Adipose tissue (tissue), 3 donors: ENCODE data around the gene LAMC3. TPM values are rescaled to one million over a fixed set of nuclear protein-coding genes. Genes with fewer than 3 reads are reported as not detected.

ENCODE experiments used
- H3K27ac ChIP-seq: one replicate; pipeline ENCODE4 v1.5.1; 2013; ENCODE audit warnings: low read depth, low read length
- WGBS, 3 donors: extraction: QIAGEN DNeasy Blood & Tissue Kit; methylation state at CpG; one replicate each; pipeline ENCODE4 v1.1.7; 2013; 5-methylcytosine and 5-hydroxymethylcytosine counted together
- polyA plus RNA-seq, 3 donors: library from polyadenylated mRNA; stranded (reverse); fragments of 200-250 nt; gene quantifications; one replicate each; pipeline ENCODE4 v1.2.3, GENCODE V29; 2013
- donor health status: healthy with polysubstance abuse.
- donor health status: Bipolar disorder and iron deficiency.
- donor health status: healthy.

LAMC3 gene
- polyA plus RNA-seq, 3 donors, result 0.45 to 1.8 (median 0.46) TPM

DNA sequence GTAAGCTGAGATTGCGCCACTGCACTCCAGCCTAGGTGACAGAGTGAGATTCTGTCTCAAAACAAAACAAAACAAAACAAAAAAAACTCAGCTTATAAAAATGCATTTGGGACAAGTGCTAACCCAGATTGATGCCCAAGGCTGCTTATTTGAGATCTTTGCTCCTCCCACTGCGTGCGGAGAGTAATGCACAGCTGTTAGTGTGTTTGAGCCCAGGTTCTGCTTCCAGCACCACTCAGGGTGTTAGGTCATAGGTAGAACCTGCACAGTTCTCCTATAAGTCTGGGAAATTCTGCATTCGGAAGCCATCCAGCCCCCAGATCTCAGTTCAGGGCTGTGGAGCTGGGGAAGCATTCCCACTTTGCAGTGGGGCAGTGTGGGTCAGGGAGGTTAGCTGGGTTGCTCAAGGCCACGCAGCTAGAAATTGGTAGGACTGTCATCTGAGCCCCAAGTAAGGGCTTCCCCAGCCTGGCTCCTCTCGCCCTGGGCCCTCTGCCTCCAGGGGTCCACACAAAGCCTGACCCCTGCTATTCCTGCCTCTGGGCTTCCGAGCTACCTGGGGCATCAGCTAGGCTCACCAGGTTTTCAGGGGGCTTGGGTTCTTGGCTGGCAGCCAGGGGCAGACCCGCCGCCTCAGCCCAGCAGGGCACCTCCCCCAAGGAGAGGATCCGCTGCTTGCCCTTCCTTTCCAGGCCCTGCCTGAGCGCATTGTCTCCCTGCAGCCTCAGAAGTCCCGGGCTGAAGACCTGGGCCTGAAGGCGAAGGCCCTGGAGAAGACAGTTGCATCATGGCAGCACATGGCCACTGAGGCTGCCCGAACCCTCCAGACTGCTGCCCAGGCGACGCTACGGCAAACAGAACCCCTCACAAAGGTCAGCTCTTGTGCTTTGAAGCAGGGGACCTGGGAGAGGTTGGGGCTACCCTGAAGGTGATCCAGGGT, 69.7 kb downstream of the LAMC3 start:
- no peak overlapping the region for H3K27ac ChIP-seq
- WGBS, 3 donors, result 77 to 90% (median 84%) methylated on average over 17 of the region's 17 CpGs

DNA sequence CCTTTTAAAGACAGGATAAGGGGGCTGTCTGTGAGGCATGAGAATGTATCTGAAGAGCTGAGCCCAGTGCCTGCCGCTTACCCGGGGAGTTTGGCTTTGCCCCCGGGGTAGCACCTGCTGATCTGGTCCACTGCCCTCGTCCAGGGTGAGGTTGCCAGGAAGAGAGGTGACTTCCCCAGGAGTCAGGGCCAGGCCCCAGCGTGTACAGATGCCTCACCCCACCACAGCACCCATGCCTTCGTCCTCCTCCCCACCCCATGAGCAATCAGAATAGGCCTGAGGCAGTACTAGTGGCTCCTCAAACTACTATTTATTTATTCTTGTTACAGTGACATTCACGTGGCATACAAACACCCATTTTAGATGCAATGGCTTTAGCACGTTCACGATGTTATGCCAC, 71.6 kb downstream of the LAMC3 start:
- WGBS, 3 donors, result 77 to 82% (median 80%) methylated on average over 9 of the region's 9 CpGs

DNA sequence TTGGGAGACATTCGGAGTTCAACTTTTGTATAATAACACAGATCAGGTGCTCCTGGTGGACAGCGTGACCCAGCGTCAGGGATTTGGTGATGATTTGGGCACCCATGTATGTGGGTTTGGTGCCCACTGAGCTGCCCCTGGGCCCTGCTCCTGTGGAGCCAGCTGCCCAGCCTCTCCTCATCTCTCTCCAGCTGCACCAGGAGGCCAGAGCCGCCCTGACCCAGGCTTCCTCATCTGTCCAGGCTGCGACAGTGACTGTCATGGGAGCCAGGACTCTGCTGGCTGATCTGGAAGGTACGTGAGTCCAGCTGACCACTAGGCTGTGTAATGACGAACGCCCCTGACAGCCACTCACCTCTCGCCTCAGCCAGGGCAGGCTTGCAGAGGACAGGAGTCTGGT, 72.9 kb downstream of the LAMC3 start:
- H3K27ac ChIP-seq, result no peak overlapping the region
- 87 to 88% (median 88%) methylated on average over 9 of the region's 9 CpGs for WGBS, 3 donors

More for the DNA sequence above, 71.6 kb downstream of the LAMC3 start:
- no peak overlapping the region for H3K27ac ChIP-seq

DNA sequence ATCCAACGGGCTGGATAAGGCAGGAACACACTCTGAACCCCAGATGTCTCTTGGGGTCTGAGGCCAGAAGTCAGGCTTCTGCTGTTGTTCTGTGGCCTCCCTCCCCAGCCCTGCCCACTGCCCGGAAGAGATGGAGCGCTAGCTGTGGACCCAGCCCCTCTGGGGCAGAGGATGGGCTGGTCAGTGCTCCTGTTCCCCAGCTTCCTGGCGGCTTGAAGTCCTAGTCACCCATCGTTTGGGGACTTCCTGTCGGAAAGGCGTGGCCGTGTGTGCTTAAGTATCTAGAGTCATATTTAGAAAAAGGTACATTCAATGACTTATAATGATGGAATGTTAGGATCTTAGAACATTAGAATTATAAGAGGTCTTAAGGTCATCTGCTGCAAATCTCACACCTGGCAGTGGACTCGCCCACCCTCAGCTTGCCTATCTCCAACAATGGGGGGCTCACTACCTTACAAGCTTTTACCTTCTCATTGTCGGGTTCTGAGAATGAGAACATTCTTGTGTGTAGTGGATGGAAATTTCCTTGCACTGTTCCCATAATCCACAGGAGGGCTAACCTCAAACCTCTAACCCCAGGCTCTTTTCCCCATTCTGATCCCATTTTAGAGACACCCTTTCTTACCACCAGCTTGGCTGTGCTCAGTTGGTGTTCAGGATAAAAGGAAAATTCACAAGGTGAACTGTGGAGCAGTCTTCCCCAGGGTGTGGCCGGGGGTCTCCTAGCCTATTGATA, 74.0 kb downstream of the LAMC3 start:
- WGBS, 3 donors, result 52 to 65% (median 60%) methylated on average over 11 of the region's 11 CpGs
- H3K27ac ChIP-seq, result no peak overlapping the region

DNA sequence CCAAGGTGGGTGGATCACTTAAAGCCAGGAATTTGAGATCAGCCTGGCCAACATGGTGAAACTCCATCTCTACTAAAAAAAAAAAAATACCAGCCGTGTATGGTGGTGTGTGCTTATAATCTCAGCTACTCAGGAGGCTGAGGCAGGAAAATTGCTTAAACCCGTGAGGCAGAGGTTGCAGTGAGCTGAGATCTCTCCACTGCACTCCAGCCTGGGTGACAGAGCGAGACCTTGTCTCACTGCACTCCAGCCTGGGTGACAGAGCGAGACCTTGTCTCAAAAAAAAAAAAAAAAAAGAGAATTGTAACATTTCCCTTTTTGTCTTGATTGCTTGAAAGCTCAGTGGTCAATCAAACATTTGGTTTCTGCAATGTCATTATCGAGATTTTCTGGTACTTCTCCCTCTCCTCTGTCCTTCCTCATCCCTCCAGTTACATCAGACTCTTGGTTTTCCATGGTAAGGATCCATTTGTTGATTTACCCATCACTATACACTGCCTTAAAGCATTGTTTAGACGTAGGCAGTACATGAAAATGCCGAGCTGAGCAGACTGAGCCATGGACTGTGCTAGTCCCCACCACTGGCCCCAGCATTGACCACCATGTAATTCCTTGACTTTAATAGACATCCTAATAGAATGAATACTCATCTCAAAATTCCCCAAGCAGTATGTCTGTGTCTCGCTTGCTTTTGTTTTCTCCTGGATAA, 75.8 kb downstream of the LAMC3 start:
- 63 to 75% (median 65%) methylated on average over 8 of the region's 8 CpGs for WGBS, 3 donors

DNA sequence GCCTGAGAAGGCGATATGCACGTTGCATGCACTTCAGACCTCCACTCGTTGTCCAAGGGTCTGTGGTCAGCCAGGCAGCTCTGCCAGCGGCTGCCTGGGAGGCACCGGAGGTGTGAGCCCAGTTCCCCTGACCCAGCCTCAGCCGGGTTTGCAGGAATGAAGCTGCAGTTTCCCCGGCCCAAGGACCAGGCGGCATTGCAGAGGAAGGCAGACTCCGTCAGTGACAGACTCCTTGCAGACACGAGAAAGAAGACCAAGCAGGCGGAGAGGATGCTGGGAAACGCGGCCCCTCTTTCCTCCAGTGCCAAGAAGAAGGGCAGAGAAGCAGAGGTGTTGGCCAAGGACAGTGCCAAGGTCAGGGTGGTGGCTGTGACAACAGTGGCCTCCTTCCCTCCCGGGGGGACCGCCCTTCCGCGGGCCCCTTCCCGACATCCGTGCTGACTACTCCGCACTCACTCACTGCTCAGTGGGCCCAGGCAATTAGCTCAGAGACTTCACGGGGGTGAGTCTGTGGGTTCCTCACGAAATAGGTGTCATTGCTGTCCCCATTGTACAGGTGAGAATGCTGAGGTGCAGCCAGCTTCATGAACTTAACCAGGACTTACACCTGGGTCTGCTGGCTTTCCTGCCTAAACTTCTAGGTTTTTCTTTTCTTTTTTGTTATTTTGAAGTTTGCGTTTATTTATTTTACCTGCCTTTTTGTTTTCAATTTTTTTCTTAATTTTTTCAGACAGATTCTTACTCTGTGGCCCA, 76.6 kb downstream of the LAMC3 start:
- H3K27ac ChIP-seq, result no peak overlapping the region
- WGBS, 3 donors, result 77 to 85% (median 81%) methylated on average over 23 of the region's 23 CpGs

More for the DNA sequence above, 75.8 kb downstream of the LAMC3 start:
- H3K27ac ChIP-seq, result no peak overlapping the region

DNA sequence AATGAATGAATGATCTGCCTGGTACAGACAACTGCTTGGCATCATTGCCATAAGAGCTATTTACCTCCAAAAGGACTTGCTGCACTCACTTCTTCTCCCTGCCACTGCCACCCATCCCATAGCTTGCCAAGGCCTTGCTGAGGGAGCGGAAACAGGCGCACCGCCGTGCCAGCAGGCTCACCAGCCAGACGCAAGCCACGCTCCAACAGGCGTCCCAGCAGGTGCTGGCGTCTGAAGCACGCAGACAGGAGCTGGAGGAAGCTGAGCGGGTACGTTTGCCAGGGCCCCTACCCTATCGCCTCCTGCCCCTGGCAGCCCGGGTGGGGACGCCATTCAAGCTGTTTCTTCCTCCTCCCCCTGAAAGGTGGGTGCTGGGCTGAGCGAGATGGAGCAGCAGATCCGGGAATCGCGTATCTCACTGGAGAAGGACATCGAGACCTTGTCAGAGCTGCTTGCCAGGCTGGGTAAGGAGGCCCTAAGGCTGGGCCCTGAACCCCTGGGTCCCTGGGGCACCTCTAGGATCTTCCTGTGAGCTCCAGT, 78.5 kb downstream of the LAMC3 start:
- H3K27ac ChIP-seq, result no peak overlapping the region
- WGBS, 3 donors, result 88 to 95% (median 91%) methylated on average over 19 of the region's 19 CpGs

DNA sequence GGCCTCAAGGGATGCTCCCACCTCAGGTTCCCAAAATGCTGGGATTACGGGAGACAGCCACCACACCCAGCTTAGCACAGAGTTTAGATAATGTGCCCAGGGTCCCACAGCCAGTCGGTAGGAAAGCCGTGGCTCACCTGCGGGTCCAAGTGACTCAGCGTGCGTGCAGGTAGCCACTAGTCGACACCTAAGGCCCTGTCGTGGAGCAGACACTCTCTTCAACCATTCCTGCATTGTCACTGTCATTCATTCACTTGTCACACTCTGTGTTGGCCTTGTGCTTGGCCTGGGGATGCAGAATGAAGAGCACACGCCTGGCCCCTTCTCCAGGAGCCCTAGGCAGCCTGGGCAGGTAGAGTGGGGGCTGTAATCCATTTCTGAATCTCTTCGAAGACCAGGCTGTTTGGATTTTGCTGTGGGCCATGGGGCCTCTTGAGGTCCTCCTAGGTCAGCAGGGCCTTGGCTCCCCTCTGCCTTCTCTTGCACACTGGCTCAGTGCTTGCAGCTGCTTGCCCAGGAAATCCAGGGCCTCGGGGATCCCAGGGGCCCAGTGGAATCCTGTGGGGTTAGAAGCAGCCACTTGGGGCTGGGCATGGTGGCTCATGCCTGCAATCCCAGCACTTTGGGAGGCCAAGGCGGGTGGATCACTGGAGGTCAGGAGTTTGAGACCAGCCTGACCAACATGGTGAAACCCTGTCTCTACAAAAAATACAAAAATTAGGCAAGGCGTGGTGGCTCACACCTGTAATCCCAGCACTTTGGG, 81.2 kb downstream of the LAMC3 start:
- WGBS, 3 donors, result 90 to 93% (median 92%) methylated on average over 12 to 13 of the region's 13 CpGs
- no peak overlapping the region for H3K27ac ChIP-seq

DNA sequence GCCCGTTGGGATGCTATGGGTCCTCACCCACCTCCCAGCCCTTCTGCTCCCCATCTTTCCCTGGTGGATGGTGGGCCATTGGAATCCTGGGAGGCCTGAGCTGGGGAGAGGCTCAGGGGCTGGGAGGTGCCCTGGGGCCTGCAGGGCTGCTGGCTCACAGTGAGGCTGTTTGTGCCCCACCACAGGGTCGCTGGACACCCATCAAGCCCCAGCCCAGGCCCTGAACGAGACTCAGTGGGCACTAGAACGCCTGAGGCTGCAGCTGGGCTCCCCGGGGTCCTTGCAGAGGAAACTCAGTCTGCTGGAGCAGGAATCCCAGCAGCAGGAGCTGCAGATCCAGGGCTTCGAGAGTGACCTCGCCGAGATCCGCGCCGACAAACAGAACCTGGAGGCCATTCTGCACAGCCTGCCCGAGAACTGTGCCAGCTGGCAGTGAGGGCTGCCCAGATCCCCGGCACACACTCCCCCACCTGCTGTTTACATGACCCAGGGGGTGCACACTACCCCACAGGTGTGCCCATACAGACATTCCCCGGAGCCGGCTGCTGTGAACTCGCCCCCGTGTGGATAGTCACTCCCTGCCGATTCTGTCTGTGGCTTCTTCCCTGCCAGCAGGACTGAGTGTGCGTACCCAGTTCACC, 82.5 kb downstream of the LAMC3 start:
- no peak overlapping the region for H3K27ac ChIP-seq
- 45 to 88% (median 86%) methylated on average over 19 of the region's 19 CpGs for WGBS, 3 donors

DNA sequence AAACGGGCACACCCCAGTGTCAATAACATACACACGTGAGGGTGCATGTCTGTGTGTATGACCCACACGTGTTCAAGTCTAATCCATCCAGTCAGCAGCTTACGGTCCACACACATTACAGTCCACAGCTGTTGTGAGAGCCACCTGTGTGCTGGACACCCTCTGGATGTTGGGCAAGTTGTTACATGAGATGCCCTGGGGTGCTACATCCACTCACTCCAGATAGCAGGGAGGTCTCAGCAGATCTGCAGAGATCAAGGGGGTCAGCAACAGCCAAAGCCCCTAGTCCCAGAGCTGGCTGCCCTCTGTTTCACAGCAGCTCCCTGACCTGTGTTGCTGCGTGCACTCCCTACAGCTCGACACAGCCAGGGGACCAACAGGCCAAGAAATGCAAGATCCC, 83.1 kb downstream of the LAMC3 start:
- 64 to 85% (median 79%) methylated on average over 6 of the region's 6 CpGs for WGBS, 3 donors
- H3K27ac ChIP-seq, result no peak overlapping the region

DNA sequence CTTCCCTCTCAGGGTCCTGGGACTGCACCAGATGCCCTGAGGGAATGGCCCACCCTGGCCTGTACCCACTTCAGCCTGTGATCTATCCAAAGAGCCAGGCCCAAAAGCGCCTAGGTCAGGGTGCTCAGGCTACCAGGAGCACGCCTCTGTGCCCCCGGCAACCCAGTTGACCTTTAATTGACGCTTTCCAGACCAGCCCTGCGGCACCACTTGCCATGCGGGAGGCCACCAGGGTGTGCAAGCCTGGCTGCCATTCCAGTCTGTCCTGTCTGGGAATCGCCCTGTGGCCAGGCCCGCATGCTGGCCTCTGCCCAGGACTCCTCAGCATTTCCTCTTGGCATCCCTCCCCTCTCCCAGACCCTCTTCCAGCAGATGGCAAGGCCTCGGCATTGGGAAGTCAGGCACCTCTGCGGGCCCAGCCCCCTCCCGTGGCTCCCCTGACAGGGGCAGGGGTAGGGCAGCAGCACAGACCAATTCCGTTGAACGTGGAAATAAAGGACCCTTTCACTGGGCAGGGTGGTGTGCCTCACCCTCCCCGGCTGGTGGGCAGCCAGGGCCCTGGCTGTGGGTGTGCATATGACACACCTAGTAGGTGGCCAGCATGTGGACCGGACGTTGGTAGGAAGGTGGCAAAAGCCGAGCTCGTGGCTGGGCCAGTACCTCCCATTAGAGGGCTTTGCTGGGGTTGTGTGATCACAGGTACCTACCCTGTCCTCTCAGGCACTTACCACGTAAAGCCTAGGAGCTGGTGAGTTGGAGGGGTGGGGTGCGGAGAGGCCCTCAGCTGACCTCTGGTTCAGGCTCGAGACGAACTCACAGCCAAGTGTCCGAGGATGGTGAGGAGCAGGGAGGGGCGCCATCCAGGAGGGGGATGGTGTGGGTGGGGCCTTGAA, 83.8 kb downstream of the LAMC3 start:
- no peak overlapping the region for H3K27ac ChIP-seq
- 80 to 82% (median 82%) methylated on average over 24 of the region's 24 CpGs for WGBS, 3 donors

DNA sequence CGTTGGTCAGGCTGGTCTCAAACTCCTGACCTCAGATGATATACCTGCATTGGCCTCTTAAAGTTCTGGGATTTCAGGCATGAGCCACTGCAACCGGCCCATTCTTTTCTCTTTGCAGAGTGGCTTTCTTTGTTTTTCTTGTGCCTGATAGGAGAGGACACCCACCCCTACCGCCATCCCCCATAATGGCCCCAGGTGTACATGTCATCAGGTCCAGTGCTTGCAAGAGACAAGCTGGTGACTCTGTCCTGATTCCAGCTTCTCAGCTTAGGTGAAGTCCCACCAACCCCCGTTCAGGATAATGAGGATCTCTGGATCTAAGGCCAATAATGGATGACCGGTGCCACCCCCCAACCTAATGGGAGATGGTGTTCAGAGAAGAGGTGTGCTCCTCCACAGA, 85.0 kb downstream of the LAMC3 start:
- 84 to 90% (median 86%) methylated on average over 5 of the region's 5 CpGs for WGBS, 3 donors

DNA sequence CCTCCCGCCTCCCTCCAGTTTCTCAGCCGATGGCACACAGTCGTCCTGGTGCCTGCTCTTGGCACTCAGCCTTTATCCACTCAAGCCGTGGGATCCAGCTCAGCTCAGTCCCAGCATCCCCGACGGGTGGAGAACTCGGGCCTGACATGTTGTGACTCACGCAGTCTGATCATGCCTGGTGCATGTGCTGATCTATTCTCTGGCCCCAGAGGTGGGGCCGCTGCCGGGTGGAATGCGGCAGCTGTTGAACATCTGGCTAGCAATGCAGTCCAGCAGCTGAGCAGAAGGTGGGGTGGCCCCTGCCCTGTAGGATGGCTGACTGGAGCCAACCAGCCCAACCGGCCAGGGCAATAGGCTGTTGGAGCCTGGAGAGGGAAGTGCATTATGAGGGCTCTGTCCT, 85.6 kb downstream of the LAMC3 start:
- no peak overlapping the region for H3K27ac ChIP-seq
- WGBS, 3 donors, result 49 to 66% (median 64%) methylated on average over 12 of the region's 12 CpGs

More for the DNA sequence above, 85.0 kb downstream of the LAMC3 start:
- no peak overlapping the region for H3K27ac ChIP-seq

DNA sequence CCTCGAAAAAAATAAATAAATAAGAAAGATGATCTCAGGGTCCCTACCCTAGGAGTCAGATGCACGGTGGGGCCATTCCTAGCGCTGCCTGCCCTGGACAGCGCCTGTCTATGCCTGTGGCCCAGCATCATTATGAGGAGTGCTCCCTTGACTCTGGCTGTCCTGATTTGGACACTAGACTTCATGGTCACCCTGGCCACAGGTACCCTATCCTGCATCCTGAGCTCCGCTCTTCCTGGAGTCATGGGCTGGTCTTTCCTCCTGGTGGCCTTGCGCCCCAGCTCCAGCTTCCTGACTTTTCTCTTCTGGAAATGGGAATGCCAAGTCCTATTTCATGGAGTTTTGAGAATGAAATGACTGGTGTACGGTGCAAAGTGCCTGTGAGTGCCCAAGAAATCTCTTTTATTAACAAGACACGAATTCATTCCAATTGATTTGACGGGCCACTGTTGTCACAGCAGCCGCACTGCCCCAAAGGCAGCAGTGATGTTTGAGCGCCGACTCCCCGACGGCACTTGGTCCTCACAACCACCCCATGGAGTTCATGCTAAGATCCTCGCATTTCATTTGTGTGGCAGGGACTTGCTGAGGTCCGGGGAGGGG, 86.8 kb downstream of the LAMC3 start:
- H3K27ac ChIP-seq, result no peak overlapping the region
- WGBS, 3 donors, result 31 to 33% (median 32%) methylated on average over 16 of the region's 16 CpGs

DNA sequence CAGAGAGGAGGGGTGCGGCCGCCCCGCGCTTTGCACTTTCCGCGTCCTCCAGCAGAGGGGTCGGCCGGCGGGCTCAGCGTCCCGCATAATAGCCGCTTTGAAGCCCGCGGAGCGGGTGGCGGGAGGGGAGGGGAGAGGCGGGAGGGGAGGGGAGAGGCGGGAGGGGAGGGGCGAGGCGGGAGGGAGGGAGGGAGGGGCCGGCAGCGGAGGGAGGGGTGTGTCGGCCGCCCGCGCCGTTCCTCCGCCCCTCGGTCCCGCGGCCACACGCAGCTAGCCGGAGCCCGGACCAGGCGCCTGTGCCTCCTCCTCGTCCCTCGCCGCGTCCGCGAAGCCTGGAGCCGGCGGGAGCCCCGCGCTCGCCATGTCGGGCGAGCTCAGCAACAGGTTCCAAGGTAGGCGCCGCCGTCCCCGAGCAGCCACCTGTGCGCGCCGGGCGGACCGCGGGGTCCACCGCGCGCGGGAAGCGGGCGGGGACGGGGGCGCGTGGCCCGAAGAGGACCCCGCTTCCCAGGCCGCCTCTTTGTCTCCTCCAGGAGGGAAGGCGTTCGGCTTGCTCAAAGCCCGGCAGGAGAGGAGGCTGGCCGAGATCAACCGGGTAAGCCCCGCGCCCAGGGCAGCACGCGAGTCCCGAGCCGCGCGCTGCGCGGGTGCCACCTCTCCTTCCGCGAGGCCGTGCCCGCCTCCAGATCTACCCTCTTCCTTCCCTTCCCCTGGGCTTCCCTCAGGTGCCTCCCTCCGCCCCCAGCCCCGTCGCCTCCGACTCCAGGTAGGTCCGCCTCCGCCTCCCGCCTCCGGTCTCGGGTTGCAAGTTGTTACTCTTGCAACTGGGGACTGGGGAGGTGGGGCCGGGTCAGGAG, 87.5 kb downstream of the LAMC3 start, which contains the start of gene AIF1L:
Gene AIF1L (plus strand): TSS at position 263 of the 857 bp plus-strand sequence. CDS start 99 bp downstream, at position 362.
- no peak within 1 kb of the TSS for H3K27ac ChIP-seq
- 0 to 1% (median 1%) methylated on average over 61 to 92 of the region's 99 CpGs for WGBS, 3 donors
